Hematopoietic multipotent progenitor cell treated with erythropoietin and hydrocortisone succinate and interleukin-3 and kit ligand, for 15 days (in vitro differentiated cells): ENCODE results near the gene FREM2.

ENCODE experiments used
- DNase-seq: peaks from one replicate; pipeline ENCODE4 v3.0.0-alpha.2; 2015; ENCODE audit warnings: low spot score

The FREM2 gene

DNA sequence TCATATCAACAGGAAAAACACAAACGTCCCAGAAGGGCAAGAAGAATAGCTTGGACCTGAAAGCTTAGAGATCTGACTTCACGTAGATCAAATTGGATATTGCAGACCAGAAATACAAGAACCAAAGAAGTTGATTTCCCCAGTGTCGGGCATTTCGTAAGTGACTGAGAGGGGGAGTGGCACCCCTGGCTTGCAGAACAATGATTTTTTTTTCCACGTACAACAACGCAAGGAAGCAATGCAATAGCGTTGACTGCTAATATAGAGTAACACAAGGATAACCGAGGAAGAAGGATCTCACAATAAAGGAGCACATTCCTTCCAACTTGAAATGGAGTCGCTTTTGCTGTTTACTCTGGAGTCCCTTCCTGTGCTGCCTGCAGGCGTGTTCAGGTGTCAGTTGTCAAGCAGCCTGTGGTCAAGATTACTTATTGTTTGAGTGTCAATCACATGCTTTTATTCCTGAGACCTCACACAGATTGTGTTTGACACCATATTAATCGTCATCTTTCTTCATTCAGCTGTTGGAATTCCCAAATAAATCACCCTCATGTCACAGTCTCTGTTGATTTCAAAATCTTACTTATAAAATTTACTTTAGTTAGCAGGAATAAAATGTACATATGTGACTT, 139.4 kb downstream of the FREM2 start:
- DNase-seq, result no peak

DNA sequence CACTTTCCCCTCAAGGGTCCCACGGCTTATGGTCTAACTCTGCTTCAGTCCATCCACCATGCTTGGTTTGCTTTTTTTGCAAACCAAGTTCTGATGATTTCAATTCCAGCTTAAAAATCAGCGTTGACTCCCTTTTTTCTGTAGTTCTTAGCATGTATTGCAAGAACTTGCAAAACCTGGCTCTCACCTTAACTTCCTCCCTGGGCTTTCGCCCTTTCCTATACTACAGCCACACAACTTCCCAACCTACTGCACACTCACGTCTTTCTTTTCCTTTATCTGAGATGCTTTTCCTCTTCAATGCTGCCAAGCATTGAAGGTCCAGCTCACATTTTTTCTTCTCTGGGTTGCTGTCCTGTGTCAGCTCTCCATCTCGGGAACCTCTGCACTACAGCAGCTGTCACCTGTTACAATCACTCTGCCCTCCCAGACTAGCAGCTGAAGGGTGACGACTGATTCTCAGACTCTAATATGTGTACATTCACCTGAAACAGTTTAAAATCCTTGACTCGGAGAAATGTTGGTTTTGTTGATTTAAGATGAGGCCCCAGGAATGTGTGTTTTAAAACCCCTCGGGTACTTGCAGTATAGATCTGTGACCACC, 143.7 kb downstream of the FREM2 start:
- no peak for DNase-seq

DNA sequence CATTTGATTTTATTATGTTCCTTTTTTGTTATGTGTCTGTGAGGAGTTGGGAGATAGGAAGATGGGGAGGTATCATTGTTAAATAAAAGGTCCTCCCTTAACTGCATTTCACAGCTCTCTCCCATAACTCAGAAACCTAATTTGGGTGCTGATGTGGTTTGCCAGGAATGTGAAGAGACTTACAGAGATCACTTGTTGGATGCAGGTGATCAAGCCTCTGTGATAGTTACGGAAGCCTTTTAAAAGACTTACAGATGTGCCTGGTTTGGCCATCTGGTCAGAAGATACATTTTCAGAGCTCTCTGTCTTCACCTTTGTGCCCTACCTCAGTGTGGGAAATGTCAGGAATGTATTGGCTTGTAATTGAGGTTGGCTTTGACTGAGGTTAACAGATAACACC, 157.7 kb downstream of the FREM2 start:
- no peak for DNase-seq

DNA sequence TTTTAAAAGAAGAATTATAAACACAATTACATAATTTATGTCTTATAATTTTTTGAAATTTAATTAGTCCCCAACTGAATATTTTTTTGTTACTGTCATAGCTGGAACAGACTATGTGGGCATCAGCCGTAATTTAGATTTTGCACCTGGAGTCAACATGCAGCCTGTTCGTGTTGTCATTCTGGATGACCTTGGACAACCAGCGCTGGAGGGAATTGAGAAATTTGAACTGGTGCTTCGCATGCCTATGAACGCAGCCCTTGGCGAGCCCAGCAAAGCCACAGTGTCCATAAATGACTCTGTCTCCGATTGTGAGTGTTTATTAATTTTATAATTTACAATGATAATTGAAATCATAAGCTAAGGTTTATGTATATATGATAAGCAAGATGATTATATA, 161.5 kb downstream of the FREM2 start:
- DNase-seq, result no peak

DNA sequence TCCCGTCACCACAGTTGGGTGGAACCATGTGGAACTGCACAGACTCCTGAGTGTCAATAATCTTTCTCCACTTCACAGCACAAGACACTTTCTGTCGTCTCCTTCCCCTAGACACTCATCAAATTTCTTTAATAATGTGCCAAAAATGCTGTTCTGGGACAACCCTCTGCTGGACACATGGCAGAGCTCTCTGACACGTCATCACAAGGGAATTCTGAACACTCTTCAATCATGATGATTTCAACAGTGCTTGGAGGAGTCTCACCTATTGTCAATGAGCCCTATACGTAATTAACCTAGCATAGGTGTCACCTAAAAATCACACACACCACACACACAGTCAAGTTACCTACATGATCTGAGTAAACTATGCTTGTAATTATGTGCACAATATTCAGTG, 162.4 kb downstream of the FREM2 start:
- no peak for DNase-seq

DNA sequence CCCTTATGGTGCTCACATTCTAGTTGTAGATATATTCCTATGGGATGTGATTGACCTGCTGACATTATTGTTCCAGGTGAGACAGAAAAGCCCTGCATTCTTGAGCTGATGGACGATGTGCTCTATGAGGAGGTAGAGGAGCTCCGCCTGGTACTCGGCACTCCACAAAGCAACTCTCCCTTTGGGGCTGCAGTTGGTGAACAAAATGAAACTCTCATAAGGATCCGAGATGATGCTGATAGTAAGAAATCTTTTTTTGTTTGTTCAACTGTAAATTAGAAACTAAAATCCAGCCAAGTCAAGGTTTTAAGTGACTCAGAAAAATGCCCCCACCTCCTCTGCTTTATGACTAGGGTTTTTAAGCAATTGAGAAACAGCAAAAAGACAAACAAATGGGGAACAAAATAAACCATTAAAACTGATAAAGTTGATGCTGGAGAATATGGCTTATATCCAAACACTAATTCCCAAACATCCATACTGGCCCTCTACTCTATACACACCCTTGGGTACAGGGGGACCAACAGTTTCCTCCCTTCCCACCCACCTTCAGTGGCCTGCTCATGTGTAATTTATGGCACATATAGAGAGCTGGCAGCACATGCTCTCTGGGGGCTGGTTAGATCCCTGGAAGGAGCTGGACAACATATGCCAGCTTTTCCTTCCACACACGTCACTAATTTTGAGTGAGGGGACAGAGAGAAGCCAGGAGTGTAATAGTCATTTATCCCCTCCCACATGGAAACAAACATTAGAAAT, 164.2 kb downstream of the FREM2 start:
- DNase-seq, result no peak

DNA sequence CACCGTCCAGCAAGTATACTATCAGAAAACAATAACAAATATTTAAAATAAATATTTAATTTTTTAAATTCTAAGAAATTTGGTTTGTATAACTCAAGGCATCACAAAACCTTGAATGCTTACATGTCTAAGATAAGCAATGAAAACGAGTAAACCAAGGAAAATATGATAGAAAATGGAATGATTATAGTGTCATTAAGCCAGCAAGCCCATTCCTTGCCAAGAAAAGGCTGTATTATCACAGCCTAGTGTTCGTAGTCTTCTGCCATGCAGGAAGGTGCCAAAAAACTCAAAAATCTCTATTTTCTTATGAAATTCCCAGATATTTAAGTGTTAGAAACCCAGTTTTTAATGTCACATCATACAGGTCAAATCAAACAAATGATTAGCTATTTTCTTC, 167.3 kb downstream of the FREM2 start:
- DNase-seq, result no peak

DNA sequence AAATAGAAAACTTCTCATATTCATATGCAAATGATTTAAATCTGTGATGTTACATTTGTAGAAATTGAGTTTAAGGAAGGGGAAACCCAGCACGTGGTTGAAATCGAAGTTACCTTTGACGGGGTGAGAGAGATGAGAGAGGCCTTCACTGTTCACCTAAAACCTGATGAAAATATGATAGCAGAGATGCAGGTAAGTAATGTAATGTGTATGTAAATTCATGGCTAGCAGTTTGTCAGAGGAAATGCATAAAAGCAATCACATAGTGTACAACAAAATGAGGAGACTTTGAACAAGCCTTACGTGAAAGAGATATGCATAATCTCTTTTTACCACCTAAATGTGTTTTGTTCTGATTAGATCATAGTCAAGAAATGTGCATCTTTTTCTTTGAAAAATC, 169.2 kb downstream of the FREM2 start:
- no peak for DNase-seq

DNA sequence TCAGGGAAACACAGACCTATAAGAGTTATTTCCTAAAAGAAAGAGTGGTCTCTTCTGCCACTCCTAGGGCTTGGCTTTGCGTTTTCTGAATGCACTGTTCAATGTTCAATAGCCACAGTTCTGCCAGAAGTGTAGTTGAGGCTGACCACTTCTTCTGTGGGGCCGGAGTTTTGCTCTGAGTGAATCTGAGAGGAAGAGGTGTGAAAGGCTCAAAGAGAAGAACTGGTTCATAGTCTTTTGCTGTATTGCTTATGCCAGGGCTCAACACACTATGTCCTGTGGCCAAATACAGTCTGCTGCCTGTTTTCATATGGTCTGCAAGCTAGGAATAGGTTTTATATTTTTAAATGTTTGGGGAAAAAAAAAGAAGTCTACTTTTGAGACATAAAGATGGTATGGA, 175.6 kb downstream of the FREM2 start:
- no peak for DNase-seq

DNA sequence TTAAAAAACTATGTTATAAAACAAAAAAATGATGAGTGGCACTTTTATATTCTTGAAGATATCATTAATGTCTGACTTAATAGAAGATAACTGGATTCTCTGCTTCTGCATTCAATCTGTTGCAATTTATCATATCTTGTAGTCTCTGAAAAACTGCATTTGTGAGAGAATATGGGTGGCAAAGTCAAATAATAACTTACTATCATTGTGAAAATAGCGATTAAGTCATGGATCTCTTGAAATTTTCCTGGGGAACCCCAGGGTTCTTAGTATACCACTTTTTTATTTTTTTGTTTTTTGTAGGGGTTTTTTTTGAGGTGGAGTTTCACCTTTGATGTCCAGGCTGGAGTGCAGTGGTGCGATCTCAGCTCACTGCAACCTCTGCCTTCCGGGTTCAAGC, 176.7 kb downstream of the FREM2 start:
- DNase-seq, result no peak

DNA sequence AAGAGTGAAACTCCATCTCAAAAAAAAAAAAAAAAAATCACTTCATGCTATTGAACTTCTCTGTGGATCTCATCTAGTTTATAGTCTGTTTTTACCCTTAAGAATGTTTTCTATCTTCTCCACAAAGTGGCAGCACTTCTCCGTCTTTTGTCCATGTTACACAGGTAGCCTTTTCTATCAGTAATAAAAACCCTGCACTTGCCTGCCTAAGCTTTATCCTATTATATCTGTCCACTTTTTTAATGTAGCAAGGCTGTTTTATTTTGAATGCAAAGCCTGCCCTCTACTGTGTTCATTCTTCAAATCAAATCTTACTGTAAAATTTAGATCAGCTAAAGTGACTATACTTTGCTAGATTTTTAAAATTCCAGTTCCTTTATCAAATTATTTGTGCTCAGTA, 179.8 kb downstream of the FREM2 start:
- no peak for DNase-seq

DNA sequence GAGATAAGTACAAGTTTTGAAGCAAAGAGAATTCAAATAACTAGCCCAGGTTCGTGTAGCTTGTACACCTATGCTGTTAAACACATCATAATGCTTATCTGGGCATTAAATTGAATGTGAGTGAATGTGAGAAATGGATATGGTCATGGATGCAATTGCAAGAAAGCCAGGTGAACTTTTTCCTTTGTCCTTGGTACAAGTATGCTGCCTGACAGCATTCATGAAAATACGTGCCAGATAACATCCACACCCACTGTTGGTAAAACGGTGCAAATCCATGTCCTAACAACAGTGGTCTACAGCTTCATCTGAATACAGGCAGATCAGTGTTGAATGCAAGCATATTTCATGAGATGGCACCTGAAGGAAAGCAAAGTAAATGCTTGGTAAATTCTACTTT, 181.5 kb downstream of the FREM2 start:
- DNase-seq, result no peak

DNA sequence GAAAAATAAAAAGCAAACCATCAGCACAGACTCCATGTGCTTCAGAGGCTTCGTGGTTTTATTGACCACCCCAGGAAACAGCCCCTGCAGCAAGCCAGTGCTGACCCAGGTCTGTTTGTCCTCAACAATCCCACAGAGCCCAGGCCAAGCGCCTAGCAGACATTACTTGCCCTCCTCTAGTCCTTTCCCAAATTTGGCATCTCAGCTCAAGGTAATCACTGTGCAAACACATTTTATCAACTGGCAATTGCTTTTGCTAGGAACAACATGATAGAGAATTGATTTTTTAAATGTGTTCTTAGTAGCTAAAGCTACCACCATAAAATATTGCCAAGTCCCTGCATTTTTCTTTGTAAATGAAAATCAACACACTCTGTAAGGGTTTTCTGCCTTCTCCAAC, 182.0 kb downstream of the FREM2 start:
- DNase-seq, result no peak

DNA sequence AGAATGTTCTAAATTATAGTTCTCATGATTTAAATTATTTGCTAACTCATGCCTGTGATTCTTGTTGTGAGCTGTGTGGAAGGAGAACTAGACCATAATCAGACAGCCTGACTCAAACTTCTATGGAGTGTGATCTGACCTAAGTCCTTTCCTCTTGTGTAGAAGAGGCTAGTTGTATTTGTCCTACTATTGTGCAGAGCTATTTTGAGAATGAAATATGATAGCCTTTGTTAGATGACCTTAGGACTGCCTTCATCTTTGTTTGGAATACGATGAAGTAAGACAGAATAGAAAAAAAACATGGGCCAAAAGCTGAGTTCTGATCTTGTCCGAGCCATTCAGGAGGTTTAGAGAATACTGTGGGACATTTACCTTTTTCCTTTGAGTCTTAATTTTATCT, 184.4 kb downstream of the FREM2 start:
- DNase-seq, result no peak

DNA sequence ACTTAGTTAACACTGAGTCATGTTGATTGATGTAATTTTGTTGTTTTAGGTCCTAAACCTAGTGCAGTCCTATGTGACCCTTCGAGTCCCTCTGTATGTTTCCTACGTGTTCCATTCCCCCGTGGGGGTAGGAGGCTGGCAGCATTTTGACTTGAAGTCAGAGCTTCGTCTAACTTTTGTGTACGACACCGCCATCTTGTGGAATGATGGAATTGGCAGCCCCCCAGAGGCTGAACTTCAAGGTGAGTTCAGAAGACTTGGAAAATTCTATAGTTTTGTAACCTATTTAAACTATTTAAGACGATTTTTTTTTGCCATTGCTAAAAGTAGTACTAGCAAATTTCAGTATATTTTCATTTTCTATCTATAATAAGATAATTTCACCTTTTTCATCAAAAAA, 185.8 kb downstream of the FREM2 start:
- DNase-seq, result peak; percentile 6

DNA sequence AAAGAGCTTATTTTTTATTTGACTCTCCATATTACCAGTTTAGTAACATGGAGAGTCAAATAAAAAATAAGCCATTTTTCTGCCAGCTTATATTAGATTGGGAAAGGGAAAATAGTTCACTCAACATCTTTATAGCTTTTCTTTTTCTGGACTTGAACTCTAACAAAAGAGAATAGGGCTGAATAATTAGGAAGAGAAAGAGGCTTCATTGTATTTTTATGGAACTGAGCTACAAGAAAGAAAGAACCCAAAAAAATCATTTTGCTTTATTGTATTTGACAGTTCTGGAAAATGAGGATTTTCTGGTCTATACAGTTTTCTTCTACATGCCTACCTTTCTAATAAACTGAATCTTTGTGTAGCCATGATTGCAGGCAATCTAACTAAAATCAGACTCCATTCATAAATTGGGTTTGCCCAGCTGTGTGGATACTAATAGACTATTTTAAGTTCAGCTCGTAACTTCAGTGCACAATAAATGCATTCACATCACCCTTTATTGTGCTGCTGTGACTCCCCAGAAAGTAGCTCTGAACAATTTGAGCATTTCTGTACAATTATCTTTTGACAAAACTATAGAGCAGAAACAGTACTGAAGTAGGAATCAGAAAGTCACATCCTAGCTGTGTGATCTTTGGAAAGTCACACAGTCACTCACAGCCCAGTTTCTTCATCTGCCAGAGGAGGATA, 188.5 kb downstream of the FREM2 start:
- DNase-seq, result no peak

DNA sequence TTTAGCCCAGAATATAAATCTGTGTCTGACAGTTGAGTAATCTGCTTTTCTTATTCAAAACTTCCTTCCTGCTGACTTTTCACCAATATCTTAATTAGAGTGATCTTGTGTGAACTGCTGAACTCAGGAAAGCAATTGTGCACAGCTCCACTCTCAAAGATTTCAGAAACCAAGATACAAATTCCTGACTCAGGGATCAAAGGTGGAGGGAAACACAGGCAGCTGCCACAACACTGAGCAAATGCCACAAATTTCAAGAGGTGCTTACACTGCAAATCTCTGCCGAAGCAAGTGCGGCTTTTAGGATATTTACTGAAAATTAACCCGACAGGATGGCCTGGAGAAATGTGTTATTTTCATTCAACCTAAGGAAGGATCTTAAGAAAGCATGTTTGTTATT, 192.4 kb downstream of the FREM2 start:
- DNase-seq, result no peak

DNA sequence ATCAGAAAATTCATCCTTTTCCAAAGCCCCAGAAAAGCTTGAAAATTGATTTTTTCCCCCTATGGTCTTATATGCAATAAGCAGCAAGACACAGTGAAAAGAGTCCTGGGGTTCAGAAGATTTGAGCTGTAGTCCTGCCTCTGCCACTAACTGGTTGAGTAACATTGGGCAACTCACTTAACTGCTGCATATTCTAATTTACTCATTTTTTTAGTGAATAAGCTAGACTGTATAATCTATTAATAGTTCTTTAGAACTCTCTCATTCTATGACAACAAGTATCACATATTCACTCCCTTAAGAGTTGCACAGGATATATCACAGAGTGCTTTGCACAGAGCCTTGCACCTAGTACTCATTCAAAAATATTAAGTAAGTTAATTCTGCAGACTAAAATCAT, 192.9 kb downstream of the FREM2 start:
- DNase-seq, result no peak

DNA sequence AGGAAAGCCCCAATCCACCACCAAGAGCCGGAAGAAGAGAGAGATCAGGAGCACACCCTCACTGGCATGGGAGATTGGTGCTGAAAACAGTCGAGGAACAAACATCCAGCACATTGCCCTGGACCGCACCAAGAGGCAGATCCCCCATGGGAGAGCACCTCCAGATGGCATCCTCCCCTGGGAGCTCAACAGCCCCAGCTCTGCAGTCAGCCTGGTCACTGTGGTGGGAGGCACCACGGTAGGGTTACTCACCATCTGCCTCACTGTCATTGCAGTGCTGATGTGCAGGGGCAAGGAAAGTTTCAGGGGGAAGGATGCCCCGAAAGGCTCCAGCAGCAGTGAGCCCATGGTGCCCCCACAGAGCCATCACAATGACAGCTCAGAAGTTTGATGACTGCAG, 193.5 kb downstream of the FREM2 start:
- no peak for DNase-seq

DNA sequence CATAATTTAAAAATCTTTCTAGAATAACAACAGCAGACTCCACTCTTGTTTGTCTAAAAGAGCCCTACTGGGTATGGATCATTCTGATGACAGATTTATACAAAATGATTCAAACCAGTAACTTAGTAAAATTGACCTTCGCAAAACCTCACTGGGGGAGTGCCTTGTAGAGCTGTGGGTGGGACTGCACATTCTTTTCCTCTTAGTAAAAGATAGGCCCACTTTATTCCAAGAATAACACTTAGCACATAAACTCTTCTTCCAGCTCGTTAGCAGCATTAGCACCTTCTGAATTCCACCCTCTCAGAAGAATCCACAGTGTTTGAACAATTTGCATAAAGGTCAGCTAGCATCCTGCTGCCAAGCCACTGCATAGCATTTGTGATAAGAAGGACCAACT, 196.9 kb downstream of the FREM2 start:
- no peak for DNase-seq

DNA sequence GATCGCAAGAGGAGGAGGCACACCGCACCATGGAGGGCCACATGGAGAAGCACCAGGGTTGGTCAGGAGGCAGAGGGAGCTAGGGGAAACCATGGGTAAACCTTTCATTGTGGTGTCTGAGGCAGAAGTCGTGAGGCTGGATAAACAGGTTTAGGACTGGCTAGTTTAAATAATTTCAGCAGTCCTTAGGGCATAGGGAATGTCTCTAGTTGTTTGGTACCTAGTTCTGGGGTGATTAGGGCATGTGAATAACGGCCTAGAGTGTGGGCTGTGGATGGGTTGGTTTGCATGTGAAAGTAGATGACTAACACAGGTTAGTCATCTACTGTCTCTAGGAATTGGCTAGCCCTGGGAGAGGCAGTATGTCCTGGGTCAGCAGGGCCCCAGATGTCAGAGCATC, 201.4 kb downstream of the FREM2 start:
- DNase-seq, result no peak

DNA sequence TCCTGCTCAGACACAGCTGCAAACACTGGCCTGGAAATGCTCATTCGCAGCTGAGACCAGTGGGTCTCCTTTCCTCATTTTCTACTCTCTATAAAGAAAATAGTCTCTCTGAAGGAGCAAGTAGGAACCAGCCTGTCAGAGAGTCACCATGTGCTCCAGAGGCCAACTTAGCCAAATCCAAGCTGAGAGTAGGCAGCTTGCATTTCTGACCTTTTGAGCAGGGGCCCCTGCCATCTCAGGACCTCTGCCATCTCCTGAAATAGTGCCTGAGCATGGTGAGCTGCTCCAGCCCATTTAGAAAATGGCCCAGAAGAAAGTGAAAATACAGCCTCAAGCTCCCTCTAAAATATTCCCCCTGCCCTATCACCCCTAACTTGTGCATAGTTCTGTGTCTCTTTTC, 208.2 kb downstream of the FREM2 start:
- no peak for DNase-seq

DNA sequence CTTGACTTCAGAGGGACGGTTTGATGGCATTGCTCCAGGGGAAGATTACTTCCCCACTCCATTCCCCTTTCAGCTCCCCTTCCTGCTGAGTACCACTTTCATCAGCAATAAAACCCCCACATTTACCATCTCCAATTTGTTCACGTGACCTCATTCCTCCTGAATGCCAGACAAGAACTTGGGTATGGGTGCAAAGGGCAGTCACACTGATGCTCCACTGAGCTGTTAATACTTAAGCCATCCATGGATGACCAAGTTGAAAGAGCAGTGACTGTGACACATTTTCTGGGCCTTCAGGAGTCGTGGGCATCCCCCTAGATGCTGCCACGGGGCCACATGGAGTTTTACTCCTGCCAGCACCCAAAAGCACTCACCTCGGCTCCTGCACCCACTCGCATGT, 210.6 kb downstream of the FREM2 start:
- no peak for DNase-seq
